Cardiac muscle cell (in vitro differentiated cells and primary cell): ENCODE data around the gene ATXN1. TPM values are rescaled to one million over a fixed set of nuclear protein-coding genes. Genes with fewer than 3 reads are reported as not detected.
A peak's percentile ranks its signal among the peaks of the same experiment; 100 is the strongest.

ENCODE experiments used
- DNase-seq, 2 donors: peaks; one replicate each; pipeline versions ENCODE4 v3.0.0 to v3.0.0-alpha.2; 2010 to 2017; ENCODE audit warnings: low read depth in 1 of 2, low spot score in 1 of 2
- H3K27ac ChIP-seq: fragments of 200-600 bp; sonication (generic); 2 replicates; pipeline ENCODE4 v1.5.1; 2016
- H3K27me3 ChIP-seq: fragments of 200-600 bp; sonication (generic); 2 replicates; pipeline ENCODE4 v1.6.0; 2016; ENCODE audit warnings: control low read depth
- H3K36me3 ChIP-seq: fragments of 200-600 bp; sonication (generic); 2 replicates; pipeline ENCODE4 v1.5.1; 2016; ENCODE audit warnings: control low read depth
- H3K4me1 ChIP-seq: fragments of 200-600 bp; sonication (generic); 2 replicates; pipeline ENCODE4 v1.8.1; 2017; ENCODE audit warnings: low read depth, mild to moderate bottlenecking, mixed run types
- H3K4me3 ChIP-seq: fragments of 200-600 bp; sonication (generic); 2 replicates; pipeline ENCODE4 v1.5.1; 2016; ENCODE audit warnings: mild to moderate bottlenecking
- H3K9me3 ChIP-seq: fragments of 200-600 bp; sonication (generic); 2 replicates; pipeline ENCODE4 v1.5.1; 2017; ENCODE audit warnings: low read depth, mild to moderate bottlenecking, control low read depth
- CTCF ChIP-seq: IDR thresholded peaks from 2 replicates; pipeline ENCODE4 v1.5.1; 2012; ENCODE audit warnings: low read depth, mild to moderate bottlenecking, low read length
- polyA plus RNA-seq: library from polyadenylated mRNA; unstranded; fragments of >200 nt; fragmentation: Nextera tagmentation; extraction: Ambion mirVana; gene quantifications from 2 replicates; pipeline ENCODE4 v1.2.1, GENCODE V29; 2016
- total RNA-seq: library from RNA; depleted of rRNA; stranded (reverse); fragments of >200 nt; gene quantifications from 2 replicates; pipeline ENCODE4 v1.2.3, GENCODE V29; 2016

Gene ATXN1
- total and polyA plus RNA-seq, 2 experiments from 2014 or later = 15.1 to 37.4 TPM

DNA sequence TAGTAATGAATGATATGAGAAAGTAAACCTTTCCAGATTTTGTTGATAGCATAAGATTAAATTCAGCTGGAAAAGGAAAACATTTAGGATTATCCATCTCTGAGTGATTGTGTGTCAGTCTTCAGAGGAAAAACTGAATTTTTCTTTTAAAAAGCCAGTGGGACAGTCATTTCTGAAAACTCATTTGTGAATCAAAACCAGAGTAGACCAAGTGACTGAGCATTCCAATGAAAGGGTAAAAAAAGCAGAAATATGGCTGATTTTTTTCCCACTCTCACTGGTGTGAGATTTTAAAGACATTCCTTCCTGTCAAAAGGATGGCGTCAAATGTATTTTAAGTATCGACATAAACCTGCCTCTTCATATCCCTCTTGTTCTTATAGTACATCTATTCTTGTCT, 308.9 kb downstream of the ATXN1 start:
- no peak for DNase-seq
- TF ChIP-seq CTCF = no peak
- Histone ChIP-seq H3K4me3 (no peak overlapping the region), H3K4me1 (peaks cover 6% of the 10 kb centered on the region), H3K27me3 (no peaks in the 10 kb centered on the region), H3K36me3 (no peaks in the 10 kb centered on the region), H3K27ac (no peak overlapping the region), H3K9me3 (no peaks in the 10 kb centered on the region)

DNA sequence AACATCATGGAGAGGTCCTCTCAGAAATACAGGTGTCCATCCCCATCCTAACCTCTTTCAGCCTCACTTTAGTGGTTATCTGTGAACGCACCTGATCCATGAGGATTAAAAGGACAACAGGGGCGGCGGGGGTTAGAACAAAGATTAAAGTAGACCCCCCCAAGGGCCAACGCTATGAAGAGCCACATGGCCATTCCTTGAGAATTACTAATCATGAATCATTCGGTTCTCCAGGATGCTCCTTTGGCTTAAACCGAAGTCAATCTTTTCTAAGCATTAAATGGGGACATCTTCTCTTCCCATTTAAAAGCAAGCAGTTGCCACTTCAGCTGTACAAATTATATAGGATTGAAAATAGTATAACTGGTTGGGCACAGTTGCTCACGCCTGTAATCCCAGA, 310.4 kb downstream of the ATXN1 start:
- Histone ChIP-seq H3K4me3 (no peak overlapping the region), H3K27ac (no peak overlapping the region), H3K4me1 (peaks cover 6% of the 10 kb centered on the region), H3K27me3 (no peaks in the 10 kb centered on the region), H3K9me3 (no peaks in the 10 kb centered on the region), H3K36me3 (no peaks in the 10 kb centered on the region)
- no peak for DNase-seq
- TF ChIP-seq CTCF = no peak

- H3K4me1 ChIP-seq = peaks cover 6% of the 10 kb centered on the region
- no peak overlapping the region for H3K27ac ChIP-seq
- H3K27me3 ChIP-seq = no peaks in the 10 kb centered on the region
- DNase-seq = peak in 1 of 2 donors; percentile 74
- H3K4me3 ChIP-seq = no peak overlapping the region
- no peaks in the 10 kb centered on the region for H3K9me3 ChIP-seq
- H3K36me3 ChIP-seq = no peaks in the 10 kb centered on the region
- TF ChIP-seq CTCF = no peak
Observed at GRCh38 chr6:16450285-16450684, 311.0 kb downstream of the ATXN1 start.

GRCh38 chr6:16446273-16446672, 315.0 kb downstream of the ATXN1 start:
- H3K27me3 ChIP-seq = no peaks in the 10 kb centered on the region
- H3K9me3 ChIP-seq = no peaks in the 10 kb centered on the region
- TF ChIP-seq CTCF = no peak
- no peak overlapping the region for H3K27ac ChIP-seq
- no peaks in the 10 kb centered on the region for H3K36me3 ChIP-seq
- no peak overlapping the region for H3K4me3 ChIP-seq
- H3K4me1 ChIP-seq = no peaks in the 10 kb centered on the region
- no peak for DNase-seq

GRCh38 chr6:16442031-16442430, 319.2 kb downstream of the ATXN1 start:
- TF ChIP-seq CTCF = no peak
- H3K9me3 ChIP-seq = no peaks in the 10 kb centered on the region
- H3K27ac ChIP-seq = no peak overlapping the region
- no peak overlapping the region for H3K4me3 ChIP-seq
- H3K27me3 ChIP-seq = no peaks in the 10 kb centered on the region
- peaks cover 11% of the 10 kb centered on the region for H3K4me1 ChIP-seq
- no peaks in the 10 kb centered on the region for H3K36me3 ChIP-seq
- DNase-seq = no peak

GRCh38 chr6:16441262-16441661, 320.0 kb downstream of the ATXN1 start:
- Histone ChIP-seq H3K36me3 (no peaks in the 10 kb centered on the region), H3K4me3 (no peak overlapping the region), H3K27me3 (no peaks in the 10 kb centered on the region), H3K4me1 (peaks cover 11% of the 10 kb centered on the region), H3K27ac (no peak overlapping the region), H3K9me3 (no peaks in the 10 kb centered on the region)
- TF ChIP-seq CTCF = no peak
- no peak for DNase-seq
